ENCODE data around the gene KCNK10.

The KCNK10 gene

DNA sequence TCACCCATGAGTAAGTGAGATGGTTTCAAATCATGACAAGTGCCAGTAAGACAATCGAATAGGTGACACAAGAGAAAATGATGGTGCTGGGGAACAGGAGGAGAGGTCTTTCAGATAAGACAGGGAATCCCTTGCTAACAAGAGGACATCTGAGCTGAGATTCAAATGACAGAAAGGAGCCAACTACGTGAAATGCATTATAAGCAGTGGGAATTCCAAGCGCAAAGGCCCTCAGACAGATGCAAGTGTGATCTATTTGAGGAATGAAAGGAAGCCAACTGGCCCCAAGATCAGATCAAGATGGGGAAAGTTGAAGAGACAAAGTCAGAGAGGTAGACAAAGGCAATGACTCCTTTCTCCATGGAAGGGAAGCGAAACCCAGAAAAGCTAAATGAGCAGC, 4.7 kb downstream of the KCNK10 start:
- no peak for DNase-seq

- no peak for DNase-seq
Measured at GRCh38 chr14:88316521-88316920, 6.5 kb downstream of the KCNK10 start.

DNA sequence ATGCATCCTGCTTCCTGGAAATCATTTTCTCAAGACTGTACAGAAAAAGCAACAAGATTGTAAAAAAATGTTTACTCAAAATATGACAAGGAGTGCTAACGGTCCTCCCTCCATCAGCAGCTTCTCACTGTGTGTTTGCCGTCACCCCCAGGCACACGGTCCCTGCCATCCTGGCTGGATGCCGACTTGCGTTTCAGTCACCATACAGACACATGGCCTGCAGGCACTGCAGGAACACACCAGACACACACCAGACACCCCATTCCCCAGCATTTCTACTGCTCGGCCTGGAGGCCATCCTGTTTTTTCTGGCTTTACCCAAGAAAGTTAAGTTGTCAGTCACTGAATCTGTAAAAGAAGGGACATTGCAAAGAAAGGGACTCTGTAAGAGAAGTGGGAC, 10.8 kb downstream of the KCNK10 start:
- DNase-seq = no peak

DNA sequence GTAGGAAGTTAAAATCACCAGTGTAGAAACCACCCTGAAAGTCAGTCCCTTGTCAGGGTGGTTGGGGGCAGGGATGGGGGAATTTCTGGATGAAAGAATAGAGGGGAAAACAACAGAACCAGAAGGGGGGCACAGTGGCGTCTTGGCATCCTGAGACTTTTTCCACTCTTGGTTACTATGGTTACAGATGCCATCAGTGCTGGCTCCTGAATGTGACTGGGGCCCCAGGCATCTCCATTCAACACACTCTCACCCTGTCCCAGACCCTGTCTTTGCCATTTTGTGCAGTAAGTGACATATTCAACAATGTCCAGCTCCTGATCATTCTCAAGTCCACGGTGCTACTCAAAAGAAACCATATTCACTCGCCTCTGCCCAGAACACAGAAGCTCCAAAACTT, 11.3 kb downstream of the KCNK10 start:
- DNase-seq = peak; percentile 34

- DNase-seq = peak; percentile 56
Measured at GRCh38 chr14:88310449-88310848, 12.6 kb downstream of the KCNK10 start.

- DNase-seq = no peak
Measured at GRCh38 chr14:88310021-88310420, 13.0 kb downstream of the KCNK10 start.

GRCh38 chr14:88305528-88306322, 17.3 kb downstream of the KCNK10 start:
- DNase-seq = no peak

DNA sequence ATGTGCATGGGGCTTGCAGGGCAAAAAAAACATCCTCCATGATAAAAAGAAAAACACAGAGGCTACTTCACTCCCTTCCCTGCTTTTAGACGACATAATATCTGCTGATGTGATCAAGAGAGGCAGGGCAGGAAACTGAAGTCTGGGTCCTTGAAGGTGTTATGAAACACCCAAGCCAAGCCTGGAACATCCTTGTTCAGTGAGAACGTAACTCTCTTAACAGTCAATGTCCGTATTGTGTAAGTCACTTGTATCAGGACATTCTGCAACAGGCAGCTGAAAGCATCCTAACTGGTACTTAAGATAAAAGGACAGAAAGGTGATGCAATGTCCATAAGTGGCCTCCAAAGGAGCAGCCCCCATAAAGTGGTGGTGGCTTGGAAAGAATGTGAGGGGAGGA, 20.0 kb downstream of the KCNK10 start:
- DNase-seq = no peak

DNA sequence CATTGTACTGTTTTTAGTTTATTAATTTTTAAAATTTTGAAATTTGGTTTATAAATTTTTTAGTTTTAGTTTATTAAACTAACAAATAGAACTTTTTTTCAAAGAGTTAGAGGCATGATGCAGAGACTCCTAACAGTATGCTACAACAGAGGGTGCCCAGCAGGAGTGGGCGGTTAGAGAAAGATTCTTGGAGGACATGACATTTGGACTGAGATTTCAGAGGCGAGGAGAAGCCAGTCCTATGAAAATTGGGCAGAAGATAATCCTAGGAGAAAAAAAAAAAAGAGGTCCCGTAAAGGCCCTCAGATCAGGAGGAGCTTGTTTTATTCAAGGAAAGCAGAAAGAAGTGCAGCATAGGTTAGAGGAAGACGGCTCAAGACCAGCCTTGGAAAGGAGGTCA, 21.7 kb downstream of the KCNK10 start:
- DNase-seq = no peak

GRCh38 chr14:88300817-88301216, 22.3 kb downstream of the KCNK10 start:
- DNase-seq = no peak

GRCh38 chr14:88299865-88300530, 23.1 kb downstream of the KCNK10 start:
- DNase-seq = no peak

DNA sequence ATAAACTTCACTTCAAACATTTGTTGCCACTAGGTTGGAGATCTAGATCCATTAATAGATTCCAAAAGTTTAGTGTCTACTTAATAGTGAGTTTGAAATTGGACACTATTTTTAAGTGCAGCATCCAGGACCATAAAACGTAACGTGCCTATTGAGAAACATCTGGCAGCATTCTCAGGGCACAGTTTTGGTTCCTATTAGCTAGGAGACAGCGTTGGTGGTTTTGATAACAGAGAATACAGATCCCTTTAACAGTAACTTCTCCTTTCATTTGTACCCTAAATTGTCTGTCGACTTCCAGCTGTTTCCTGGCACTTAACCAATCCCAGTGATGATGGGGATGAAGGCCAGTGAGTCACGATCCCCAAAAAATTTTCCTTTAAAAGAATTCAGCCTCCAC, 25.8 kb downstream of the KCNK10 start:
- DNase-seq = no peak

DNA sequence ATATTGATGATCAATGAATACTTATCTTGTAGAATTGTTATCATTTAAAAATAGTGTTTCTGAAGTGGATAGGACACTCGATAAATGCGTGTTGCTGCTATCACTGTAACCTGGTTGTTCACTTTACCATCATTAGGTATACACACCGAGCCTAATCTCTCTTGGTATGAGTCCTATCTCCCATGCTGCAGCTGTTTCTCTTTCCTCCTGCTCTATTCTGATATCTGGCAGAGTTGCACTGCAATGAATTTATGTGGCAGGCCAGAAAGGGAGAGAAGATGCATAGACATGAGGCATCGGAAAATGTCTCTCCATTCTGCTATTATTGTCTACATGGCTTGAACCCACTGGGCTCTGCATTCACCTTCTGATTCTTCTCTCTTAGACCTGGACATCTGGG, 26.7 kb downstream of the KCNK10 start:
- DNase-seq = no peak

DNA sequence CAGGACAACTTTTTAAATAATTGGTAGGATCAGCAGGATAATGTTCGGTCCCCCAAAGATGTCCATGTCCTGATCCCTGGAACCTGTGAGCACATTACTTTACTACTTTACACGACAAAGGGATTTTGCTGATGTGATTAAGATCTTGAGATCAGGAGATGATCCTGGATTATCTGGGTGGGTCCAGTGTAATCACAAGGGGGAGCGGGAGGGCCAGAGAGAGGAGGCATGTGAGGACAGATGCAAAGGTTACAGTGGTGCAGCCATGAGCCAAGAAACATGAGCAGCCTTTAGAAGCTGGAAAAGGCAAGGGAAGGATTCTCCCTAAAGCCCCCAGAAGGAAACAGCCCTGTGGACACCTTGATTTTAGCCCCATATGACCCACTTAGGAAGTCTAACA, 33.1 kb downstream of the KCNK10 start:
- DNase-seq = no peak

GRCh38 chr14:88289234-88289633, 33.8 kb downstream of the KCNK10 start:
- no peak for DNase-seq

- DNase-seq = no peak
Measured at GRCh38 chr14:88286309-88286708, 36.8 kb downstream of the KCNK10 start.

GRCh38 chr14:88281447-88281846, 41.6 kb downstream of the KCNK10 start:
- no peak for DNase-seq

DNA sequence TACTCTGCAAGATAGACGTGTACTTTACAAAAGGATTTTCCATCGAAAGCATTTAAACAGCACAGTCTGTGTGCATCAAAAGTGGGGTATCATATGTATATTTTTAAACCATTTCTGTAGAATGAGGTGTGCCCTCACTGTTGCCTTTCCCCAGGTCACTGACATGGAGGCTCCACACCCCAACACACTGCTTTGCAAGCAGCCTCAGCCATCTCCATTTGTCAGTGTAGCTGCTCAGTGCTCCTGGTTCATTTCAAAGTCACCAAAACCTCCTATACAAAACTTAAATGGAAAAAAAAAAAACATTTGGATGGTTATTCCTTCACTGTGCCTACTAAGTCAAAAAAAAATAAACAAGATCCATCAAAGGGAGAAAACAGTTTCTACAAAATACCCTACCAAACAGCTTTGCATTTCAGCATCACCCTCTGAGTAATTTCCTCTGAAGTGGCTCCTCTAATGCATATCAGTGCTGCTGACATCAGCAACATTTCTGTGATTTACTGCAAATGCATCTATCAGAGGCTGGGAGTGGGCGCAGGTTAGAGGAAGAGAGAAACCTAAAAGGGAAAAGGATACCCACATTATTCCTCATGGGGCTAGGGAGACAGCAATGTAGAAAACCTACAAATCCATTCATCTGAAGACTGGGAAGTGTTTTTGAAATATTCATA, 46.0 kb downstream of the KCNK10 start:
- DNase-seq = no peak

DNA sequence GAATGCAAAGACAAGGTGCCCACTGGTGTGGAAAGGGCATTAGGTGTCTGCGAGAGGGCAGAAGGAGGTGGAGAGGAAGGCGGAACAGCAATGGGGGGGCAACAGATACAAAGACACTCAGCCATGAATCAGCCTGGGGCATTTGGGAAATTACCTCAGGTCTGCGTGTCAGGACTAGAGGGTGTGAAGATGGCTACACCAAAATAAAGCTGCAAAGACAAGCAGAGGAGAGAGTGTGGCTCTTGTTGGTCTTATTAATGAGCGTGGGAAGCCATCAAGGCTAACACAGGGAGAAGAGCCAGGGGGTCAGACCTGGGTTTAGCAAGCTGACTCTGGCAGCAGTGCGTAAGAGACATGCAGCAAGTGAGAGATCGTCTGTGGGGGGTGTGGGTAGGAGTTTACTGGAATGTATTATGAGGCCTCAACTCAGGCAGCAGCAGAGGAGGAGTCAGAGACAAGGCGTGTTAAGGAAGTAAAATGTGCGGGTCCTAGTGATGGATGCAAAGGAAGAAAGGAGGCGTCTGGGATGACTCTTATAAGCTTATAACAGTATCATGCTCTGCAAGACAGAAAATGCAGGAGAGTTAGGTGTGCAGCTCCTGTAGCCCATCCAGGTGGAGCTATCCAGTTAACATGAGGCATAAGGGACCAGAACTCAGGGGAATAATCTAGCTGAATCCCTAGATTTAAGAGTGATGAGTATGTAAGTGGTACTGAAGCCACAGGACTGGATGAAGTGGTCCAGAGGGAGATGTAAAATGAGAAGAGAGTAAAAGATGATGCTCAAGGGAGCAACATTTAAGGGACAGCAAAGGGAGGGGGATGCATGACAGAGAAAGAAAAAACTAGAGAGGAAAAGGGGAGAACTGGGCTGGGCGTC, 50.4 kb downstream of the KCNK10 start:
- DNase-seq = no peak

DNA sequence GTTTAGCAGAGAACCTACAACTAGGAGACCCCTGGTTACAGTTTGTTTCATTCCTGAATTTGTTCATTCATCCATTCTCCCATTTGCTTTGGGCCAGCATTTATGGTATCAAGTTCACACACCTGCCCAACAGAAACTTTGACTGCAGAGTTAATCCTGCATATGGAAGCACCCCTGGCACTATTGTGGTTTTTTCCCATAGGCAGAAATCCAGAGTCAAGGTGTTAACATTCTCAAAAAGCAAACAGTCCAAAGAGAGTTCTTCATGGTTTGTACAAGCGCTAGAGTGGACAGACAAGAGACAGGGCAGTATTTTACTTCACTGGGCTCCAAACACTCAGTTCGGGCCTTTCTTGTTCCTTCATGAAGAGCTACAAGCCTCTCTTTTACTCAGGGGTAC, 51.9 kb downstream of the KCNK10 start:
- DNase-seq = no peak

DNA sequence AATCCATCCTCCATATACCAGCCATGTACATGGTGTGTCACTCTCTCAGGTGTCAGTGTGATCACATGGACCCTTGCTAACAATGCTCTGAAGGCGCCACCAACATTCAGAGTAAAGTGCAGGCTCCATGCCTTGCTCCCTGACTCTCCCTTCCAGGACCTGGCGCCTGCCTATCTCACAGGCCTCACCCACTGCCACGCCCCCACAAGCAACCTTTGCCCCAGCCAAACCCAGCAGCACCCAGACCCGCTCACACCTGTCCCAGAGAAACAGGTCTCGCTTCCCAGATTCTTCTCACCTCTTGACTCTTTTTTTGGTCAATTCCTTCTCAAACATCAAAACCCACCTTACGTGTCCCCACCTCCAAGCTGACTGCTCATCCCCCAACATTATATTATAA, 52.3 kb downstream of the KCNK10 start:
- DNase-seq = no peak

DNA sequence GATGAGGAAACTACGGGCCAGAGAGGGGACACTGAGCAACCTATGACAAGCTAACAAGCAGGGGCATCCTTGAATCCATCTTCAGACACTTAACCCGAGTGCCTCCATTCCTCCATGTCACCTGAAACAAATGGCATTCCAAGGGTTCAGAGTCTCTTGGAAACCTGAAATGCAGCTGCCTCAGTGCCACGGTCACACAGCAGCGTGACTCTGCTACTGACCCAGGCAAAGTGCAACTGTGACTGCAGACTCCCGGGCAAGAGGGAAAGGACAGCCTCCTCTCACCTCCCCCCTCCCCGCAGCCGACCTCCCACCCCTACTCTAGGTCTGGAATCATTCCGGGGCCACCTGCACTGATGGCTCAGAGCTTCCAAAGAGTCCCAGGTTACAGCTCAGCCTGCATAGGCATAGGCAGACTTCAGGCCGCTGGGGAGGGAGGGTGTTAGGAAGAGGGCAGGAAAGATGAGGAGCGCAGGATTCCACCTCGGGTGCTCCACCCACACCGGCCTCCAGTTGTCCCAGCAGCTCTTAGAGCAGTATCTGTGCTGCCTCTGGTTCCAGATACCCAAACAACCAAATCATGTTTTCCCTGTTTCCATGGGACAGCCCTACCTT, 53.2 kb downstream of the KCNK10 start:
- no peak for DNase-seq

DNA sequence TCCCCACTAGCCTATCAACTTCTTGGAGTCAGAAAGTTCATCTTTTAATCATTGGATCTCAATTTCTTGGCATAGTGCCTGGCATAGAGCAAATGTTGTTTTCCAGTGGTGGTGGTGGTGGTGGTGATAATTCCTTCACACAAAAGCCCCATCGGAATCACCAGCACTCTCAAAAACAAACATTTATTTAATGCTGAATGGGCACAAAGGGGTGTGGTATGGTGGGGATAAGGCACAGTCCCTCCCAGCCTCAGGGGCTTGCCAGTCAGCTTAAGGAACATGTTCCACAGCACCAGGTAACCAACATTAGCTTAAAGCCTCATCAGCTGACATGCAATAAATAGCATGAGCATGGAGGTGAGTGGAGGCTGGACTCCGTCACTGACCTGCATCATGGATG, 56.6 kb downstream of the KCNK10 start:
- DNase-seq = no peak

Measured in eye (tissue), 1 donor.